Renal pelvis (tissue), 12 donors: ENCODE measurements around the gene COL27A1. TPM values are rescaled to one million over a fixed set of nuclear protein-coding genes. Genes with fewer than 3 reads are reported as not detected.

ENCODE experiments used
- DNase-seq: peaks from one replicate; pipeline ENCODE4 v3.0.0-alpha.2; 2013
- long read RNA-seq, 16 experiments: transcript quantifications; one replicate each; lab custom pipeline, GENCODE V29; 2026
- polyA plus RNA-seq, 3 donors: library from polyadenylated mRNA; unstranded; fragments of 120-200 nt; gene quantifications; one replicate each; pipeline ENCODE4 v1.2.1, GENCODE V29; 2013; ENCODE audit not compliant: insufficient read length in 3 of 3

Gene COL27A1
- 10 to 100 TPM; 31.8 to 51.5 (median 43.2) TPM for polyA plus RNA-seq
- long read RNA-seq, donor 1, partial matches to known transcripts = 0 of 1 reads
- long read RNA-seq, donor 1, other reads (novel, unspliced or antisense) = 0 of 1 reads
- long read RNA-seq, donor 2, partial matches to known transcripts = 7 of 7 reads
- long read RNA-seq, donor 2, other reads (novel, unspliced or antisense) = 0 of 7 reads
- long read RNA-seq, donor 3 = 0 reads
- long read RNA-seq, donor 4, partial matches to known transcripts = 39 of 40 reads
- long read RNA-seq, donor 4, other reads (novel, unspliced or antisense) = 0 of 40 reads
- long read RNA-seq, donor 5, partial matches to known transcripts = 14 of 14 reads
- long read RNA-seq, donor 5, other reads (novel, unspliced or antisense) = 0 of 14 reads
- long read RNA-seq, donor 6, partial matches to known transcripts = 11 of 12 reads
- long read RNA-seq, donor 6, other reads (novel, unspliced or antisense) = 0 of 12 reads
- long read RNA-seq, donor 7, partial matches to known transcripts = 9 of 12 reads
- long read RNA-seq, donor 7, other reads (novel, unspliced or antisense) = 0 of 12 reads
- long read RNA-seq, donor 8, partial matches to known transcripts = 0 of 1 reads
- long read RNA-seq, donor 8, other reads (novel, unspliced or antisense) = 0 of 1 reads
- long read RNA-seq, donor 9, partial matches to known transcripts = 0 of 2 reads
- long read RNA-seq, donor 9, other reads (novel, unspliced or antisense) = 0 of 2 reads
- long read RNA-seq, donor 10, partial matches to known transcripts = 9 of 11 reads
- long read RNA-seq, donor 10, other reads (novel, unspliced or antisense) = 0 of 11 reads
- long read RNA-seq, donor 11, partial matches to known transcripts = 0 of 3 reads
- long read RNA-seq, donor 11, other reads (novel, unspliced or antisense) = 0 of 3 reads
- long read RNA-seq, donor 12, partial matches to known transcripts = 17 of 22 reads
- long read RNA-seq, donor 12, other reads (novel, unspliced or antisense) = 0 of 22 reads
- long read RNA-seq, donor 13, partial matches to known transcripts = 14 of 17 reads
- long read RNA-seq, donor 13, other reads (novel, unspliced or antisense) = 0 of 17 reads
- long read RNA-seq, donor 14 = 0 reads
- long read RNA-seq, donor 15, partial matches to known transcripts = 146 of 161 reads
- long read RNA-seq, donor 15, other reads (novel, unspliced or antisense) = 10 of 161 reads
- long read RNA-seq, donor 16, partial matches to known transcripts = 7 of 7 reads
- long read RNA-seq, donor 16, other reads (novel, unspliced or antisense) = 0 of 7 reads

GRCh38 chr9:114155263-114155994 lies at the start of gene COL27A1:
TSS of gene COL27A1 (plus strand) at chr9:114155537. CDS start at chr9:114155951, 414 bp downstream.
- DNase-seq = peak; percentile 86

DNA sequence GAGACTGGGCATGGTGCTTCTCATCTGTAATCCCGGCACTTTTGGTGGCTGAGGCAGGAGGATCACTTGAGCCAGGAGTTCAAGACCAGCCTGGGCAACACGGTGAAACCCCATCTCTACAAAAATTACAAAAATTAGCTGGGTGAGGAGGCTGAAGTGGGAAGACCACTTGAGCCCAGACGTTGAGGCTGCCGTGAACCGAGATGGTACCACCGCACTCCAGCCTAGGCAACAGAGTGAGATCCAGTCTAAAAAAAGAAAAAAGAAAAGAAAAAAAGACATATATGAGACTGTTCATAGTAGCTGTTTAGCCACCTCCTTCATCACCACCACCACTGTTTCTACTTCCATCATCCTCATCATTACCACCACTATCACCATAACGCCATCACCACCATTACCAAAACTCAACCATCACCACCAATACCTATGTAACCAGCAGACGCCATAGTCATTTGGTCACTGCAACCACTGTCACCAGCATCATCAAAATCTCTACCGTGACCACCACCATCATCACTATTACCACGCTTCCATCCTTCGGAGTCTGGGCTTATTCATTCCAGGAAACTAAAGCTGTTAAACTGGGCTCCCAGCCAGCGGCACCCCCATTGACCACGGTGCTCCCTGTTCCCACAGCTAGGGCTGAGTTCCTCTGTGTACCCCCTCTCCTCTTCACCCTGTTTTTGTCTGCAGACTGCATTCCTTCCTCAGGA lies 47.9 kb upstream of the COL27A1 start:
- no peak for DNase-seq

- DNase-seq = peak; percentile 70
Observed at GRCh38 chr9:114108016-114108833, 47.1 kb upstream of the COL27A1 start.

DNA sequence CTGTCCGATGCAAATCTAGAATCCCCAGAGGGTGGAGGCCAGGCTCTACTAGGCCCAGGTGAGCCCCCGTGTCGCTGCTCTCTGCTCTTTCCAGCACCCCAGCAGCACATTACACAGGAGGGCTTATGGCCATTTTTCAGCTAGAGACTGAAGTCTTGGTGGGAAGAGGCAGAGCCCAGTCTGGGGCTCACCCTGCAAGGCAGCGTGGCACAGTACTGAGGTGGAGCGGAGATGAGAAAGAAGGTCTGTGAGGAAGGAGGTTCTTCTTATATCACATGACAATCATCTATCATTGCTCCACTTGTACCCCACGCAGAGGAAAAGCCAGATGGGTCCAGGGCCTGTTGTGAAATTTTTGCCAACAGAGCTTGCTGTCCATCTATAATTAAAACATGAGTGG lies 46.2 kb upstream of the COL27A1 start:
- no peak for DNase-seq

GRCh38 chr9:114110180-114110579 lies 45.2 kb upstream of the COL27A1 start:
- DNase-seq = no peak

DNA sequence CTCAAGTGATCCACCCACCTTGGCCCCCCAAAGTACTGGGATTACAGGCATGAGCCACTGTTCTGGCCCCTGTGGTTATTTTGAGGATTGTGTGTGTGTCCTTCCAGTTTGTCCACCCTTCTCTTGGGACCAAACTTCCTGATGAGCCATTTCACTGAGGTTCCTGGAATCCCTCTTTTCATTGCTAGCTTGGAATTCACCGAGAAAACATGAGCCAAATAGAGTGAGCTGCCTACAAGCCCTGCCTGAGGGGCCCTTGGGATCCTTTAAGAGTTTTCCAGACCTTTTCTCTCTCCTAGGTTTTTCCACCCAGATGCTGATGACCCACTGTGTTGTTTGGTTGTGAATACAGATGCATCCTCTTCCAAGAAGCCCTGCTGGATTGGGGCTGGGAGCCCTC lies 43.0 kb upstream of the COL27A1 start:
- no peak for DNase-seq

GRCh38 chr9:114112778-114113584 lies 42.4 kb upstream of the COL27A1 start:
- no peak for DNase-seq

DNA sequence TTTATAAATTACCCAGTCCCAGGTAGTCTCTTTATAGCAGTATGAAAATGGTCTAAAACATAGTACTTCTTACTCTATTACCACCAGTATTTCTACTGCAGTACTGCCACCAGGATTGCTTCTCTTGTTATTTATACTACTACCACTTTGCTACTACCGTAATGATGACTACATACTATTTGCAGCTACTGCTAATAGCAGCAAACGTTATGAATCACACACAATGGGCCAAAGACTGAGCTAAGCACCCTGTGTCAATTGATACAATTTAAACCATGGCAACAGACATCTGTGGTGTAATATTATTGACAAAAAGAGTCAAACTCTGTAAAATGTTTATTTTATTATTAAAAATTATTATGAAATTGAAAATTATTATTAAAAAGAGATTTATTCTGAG lies 41.0 kb upstream of the COL27A1 start:
- no peak for DNase-seq

GRCh38 chr9:114115654-114116125 lies 39.6 kb upstream of the COL27A1 start:
- DNase-seq = no peak

DNA sequence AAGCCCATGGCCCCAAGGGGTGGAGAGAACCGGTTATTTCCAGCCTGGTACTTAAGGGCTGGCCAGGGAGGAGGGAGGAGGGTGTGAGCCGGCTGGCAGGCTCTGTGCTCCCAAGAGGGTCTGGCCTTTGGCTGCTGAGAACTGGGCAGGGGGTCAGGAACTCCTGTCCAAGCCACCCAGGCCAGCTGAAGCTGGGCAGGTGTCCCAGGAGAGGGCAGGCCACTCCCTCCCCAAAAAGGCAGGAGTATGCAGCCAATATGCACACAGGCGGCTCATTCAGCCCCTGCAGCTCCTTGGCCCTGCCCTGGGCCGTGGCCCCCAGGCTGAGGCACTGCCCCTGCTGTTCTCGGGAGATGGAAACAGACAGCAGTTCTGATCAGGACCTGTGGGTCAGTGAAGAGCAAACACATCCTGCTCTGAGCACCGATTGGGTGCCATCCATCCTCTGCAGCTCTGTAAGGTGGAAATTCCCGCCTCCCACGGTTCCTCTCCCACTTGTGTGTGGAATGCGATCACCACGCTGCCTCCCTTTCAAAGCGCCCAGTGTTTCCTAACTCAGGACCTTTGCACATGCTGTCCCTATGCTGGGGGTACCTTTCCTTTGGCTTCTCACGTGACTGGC lies 39.1 kb upstream of the COL27A1 start:
- DNase-seq = no peak

DNA sequence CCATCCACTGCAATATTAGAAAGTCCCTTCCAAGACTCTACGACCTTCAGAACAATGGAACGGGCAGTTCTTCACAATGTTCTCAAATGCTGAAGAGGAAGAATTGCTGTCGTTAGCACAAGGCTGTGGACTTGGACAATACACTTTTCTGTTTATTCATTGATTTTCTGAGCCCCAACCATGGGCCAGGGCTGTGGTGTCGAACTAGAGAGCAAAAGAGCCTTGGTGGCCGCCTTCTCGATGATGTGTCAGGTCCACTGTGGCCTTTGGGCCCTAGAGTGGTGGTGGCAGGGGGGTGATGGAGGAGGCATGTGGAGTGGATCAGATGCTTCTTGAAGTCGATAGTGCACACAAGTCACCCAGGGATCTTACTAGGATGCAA lies 37.7 kb upstream of the COL27A1 start:
- DNase-seq = no peak

DNA sequence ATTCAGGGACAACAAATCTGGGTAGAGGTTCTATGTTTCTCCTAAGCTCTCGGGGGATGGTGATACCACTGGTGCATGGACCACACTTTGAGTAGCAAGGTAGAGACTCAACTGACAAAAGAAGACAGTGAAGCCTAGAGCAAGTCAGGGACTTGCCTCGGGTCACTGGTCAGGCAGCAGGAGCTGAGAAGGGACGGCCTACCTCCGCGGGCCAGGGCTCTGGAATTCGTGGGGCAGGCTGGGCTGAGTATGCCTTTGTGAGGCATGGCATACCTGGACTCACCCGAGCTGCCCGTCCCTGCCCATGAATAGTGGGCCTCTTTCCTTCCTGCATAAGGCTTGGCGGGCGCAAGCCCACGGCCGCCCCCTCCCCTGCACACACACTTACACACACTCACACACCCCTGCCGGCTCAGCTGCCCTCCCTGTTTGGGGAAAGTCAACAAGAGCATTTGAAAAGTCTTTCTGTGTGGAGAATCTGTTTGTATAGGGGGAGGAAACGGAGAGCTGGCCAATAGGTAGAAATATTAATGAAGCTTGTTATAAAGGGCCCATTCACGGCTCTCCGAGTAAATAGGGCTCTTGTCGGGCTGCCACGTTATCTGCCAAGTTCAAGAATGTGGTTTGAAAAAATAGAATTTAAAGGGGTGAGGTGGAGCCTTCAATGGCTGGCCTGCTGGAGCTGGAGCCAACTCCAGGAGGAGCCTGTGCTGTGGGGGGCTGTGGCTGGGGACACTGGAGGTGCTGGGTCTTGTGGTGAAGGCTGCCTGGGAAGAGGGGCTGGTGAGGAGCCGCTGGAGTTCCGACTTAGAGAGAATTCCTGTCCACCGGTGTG lies 37.1 kb upstream of the COL27A1 start:
- no peak for DNase-seq

DNA sequence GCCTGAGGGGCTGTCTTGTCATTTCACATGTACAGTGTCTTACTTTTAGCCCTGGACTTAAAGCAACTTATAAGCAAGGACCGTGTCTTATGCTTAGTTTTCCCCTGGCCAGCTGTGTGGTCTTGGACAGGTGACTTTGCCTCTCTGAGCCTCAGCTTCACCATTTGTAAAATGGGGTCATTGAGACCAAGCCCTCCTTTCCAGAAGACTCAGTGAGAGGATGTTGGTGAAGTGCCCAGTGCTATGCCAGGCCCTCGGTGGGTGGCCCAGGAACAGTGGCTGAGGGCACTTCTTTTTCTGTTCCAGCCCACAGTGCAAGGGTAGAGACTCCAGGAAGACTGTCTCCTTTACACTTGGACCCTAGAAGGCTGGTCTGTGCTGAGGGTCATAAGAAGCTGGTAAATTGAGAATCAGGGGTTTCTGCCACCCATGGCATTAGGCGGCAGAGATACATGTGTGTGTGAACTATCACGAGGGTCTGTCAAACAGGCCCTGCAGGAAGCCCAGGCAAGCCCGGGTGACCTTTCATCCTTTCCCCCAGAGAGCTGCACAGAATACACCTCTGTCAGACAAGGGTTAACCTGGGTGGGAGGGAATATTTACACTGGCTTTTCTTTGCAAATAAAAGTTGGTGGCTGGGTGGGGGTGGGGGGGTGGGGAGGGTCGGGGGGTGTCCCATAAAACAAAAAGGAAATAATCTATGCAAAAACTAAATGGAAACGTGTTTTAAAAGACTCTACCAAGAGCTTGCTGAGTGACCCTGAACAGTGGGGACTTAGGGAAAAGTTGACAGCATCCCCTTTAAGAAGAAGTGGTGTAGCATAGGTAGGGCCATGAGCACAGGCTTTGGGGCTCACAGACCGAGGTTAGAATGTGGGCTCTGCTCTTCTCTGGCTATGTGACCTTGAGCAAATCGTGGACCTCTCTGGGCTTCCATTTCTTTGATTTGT lies 35.8 kb upstream of the COL27A1 start:
- DNase-seq = no peak

DNA sequence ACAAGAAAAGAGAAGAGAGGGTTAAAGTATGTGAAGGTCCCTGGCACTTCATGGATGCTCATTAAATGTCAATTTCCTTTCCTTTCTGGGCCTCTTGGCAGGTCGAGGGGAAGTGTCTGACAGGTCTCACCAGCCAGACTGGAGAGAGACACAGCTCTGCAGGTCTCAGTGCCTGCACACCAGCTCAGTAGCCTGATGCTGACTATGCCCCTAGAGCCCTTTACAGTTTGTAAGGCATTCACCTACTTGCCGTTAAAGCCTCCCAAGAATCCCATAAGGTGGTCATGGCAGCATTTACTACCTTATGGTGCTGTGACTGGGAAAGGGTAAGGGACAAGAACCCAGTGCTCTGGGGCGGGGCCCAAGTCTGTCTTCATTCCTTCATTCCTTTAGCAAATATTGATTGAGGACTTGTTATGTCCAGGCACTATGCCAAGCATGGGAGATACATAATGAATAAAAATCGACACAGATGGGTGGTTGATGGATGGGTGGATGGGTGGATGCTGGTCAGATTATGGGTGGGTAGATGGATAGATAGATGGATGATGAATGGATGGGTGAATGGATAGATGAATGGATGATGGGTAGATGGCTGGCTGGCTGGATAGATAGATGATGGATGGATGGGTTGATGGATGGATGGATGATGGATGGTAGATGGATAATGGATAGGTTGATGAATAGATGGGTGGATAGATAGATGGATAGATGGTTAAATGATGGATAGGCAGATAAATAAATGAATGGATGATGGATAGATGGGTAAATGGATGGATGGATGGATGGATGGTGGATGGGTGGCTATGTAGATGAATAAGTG lies 34.9 kb upstream of the COL27A1 start:
- no peak for DNase-seq
